Natural killer cell treated with Interleukin-12 subunit alpha and Interleukin-12 subunit beta and Interleukin-15 and Interleukin-18, amount 100 ng/mL, for 72 hours (primary cell): ENCODE data around the gene SIK2. TPM values are rescaled to one million over a fixed set of nuclear protein-coding genes. Genes with fewer than 3 reads are reported as not detected.

ENCODE experiments used
- ATAC-seq, 2 donors: fragments of 150-1000 bp; cut with Tn5 transposase in 1 of 2; sonication (Bioruptor Pico), chemical (Tn5 transposase) in 1 of 2; 2 replicates each; pipeline ENCODE4 v1.10.0; 2021
- DNase-seq: peaks from one replicate; pipeline ENCODE4 v3.0.0; 2022; ENCODE audit warnings: low spot score
- H3K27ac Mint-ChIP-seq, 2 donors: 1 replicate in 1 of 2; 2 replicates in 1 of 2; pipeline ENCODE4 v1.8.0; 2022; ENCODE audit warnings: mixed read lengths in 2 of 2, mild to moderate bottlenecking in 1 of 2, moderate library complexity in 1 of 2
- H3K27me3 Mint-ChIP-seq, 2 donors: 1 replicate in 1 of 2; 2 replicates in 1 of 2; pipeline ENCODE4 v1.8.0; 2022; ENCODE audit warnings: mixed read lengths in 2 of 2
- H3K36me3 Mint-ChIP-seq: one replicate; pipeline ENCODE4 v1.8.0; 2022; ENCODE audit warnings: mixed read lengths
- H3K4me1 Mint-ChIP-seq, 2 donors: 1 replicate in 1 of 2; 2 replicates in 1 of 2; pipeline ENCODE4 v1.8.0; 2022; ENCODE audit warnings: low read depth in 2 of 2, mixed read lengths in 2 of 2, mild to moderate bottlenecking in 1 of 2
- H3K4me3 Mint-ChIP-seq: one replicate; pipeline ENCODE4 v1.8.0; 2022; ENCODE audit warnings: mixed read lengths
- H3K9me3 Mint-ChIP-seq: 2 replicates; pipeline ENCODE4 v1.8.0; 2022; ENCODE audit warnings: mixed read lengths
- total RNA-seq, 2 donors: library from RNA; stranded (reverse); gene quantifications; one replicate each; pipeline ENCODE4 v1.2.3, GENCODE V29; 2022

Gene SIK2
- total RNA-seq, 2 donors from 2014 or later: 8.1 to 8.8 TPM

- no peak for DNase-seq
- no peaks in the 10 kb centered on the region for H3K9me3 Mint-ChIP-seq
- H3K4me3 Mint-ChIP-seq: no peak overlapping the region
- ATAC-seq: no peak
- peaks cover 6 to 13% of the 10 kb centered on the region in 2 donors for H3K4me1 Mint-ChIP-seq
- H3K27me3 Mint-ChIP-seq: no peaks in the 10 kb centered on the region
- H3K27ac Mint-ChIP-seq: no peak overlapping the region
- H3K36me3 Mint-ChIP-seq: peaks cover 15% of the 10 kb centered on the region
These were observed 61.6 kb downstream of the SIK2 start for GRCh38 chr11:111663820-111664219.

DNA sequence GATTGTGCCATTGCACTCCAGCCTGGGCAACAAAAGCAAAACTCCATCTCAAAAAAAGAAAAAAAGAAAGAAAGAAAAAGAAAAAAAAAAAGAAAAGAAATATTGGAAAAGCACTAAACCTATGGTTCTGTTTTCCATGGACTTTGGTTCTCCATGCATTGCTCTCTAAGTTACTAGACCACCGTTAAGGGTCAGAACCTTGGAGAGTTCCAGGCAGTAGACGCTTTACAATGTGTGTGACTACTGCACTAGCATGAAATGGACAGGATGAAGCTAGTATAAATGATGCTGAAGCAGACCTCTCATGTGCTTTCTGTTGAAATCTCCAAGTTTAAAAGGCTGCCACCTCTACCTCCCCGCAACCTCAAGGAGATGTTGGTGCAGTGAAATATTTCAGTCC, 63.5 kb downstream of the SIK2 start:
- ATAC-seq (no peak), DNase-seq (no peak)
- Mint-ChIP-seq H3K27ac (no peak overlapping the region), H3K9me3 (no peaks in the 10 kb centered on the region), H3K4me3 (no peak overlapping the region), H3K27me3 (no peaks in the 10 kb centered on the region), H3K36me3 (peaks cover 15% of the 10 kb centered on the region), H3K4me1 (peaks cover 6 to 13% of the 10 kb centered on the region in 2 donors)

DNA sequence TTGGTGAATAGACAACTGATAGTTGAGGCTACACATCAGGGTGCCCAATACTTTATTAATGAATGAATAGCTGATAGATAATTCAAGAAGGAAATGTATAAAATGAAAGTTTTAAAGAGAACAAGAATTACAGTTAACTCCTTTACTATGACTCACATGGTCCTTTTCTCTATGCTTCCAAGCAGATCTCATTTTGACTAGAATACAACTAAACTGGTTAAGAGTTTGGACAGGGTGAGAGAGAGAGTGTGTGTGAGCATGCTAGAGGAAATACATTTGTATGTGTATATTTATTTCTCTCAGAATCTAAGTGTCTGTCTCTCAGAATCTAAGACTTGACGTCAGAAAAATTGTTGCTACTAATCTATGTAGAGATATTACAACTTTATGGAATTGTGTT, 66.7 kb downstream of the SIK2 start:
- no peaks in the 10 kb centered on the region for H3K27me3 Mint-ChIP-seq
- no peak overlapping the region for H3K4me3 Mint-ChIP-seq
- H3K36me3 Mint-ChIP-seq: no peaks in the 10 kb centered on the region
- no peak overlapping the region for H3K27ac Mint-ChIP-seq
- no peak for ATAC-seq
- DNase-seq: no peak
- H3K9me3 Mint-ChIP-seq: no peaks in the 10 kb centered on the region
- peaks cover 0 to 13% of the 10 kb centered on the region in 2 donors for H3K4me1 Mint-ChIP-seq

- ATAC-seq (peak in 1 of 2 donors; percentile 43), DNase-seq (no peak)
- no peak overlapping the region for H3K4me3 Mint-ChIP-seq
- peaks cover 0 to 8% of the 10 kb centered on the region in 2 donors for H3K4me1 Mint-ChIP-seq
- no peaks in the 10 kb centered on the region for H3K9me3 Mint-ChIP-seq
- no peak overlapping the region for H3K27ac Mint-ChIP-seq
- H3K27me3 Mint-ChIP-seq: no peaks in the 10 kb centered on the region
- no peaks in the 10 kb centered on the region for H3K36me3 Mint-ChIP-seq
These were observed 69.1 kb downstream of the SIK2 start for GRCh38 chr11:111671383-111671782.

GRCh38 chr11:111672949-111673348, 70.7 kb downstream of the SIK2 start:
- H3K4me1 Mint-ChIP-seq: peaks cover 0 to 8% of the 10 kb centered on the region in 2 donors
- no peaks in the 10 kb centered on the region for H3K36me3 Mint-ChIP-seq
- no peaks in the 10 kb centered on the region for H3K27me3 Mint-ChIP-seq
- ATAC-seq: no peak
- H3K4me3 Mint-ChIP-seq: no peak overlapping the region
- no peak overlapping the region for H3K27ac Mint-ChIP-seq
- H3K9me3 Mint-ChIP-seq: no peaks in the 10 kb centered on the region
- DNase-seq: no peak

GRCh38 chr11:111674941-111675340, 72.7 kb downstream of the SIK2 start:
- Mint-ChIP-seq H3K4me3 (no peak overlapping the region), H3K27ac (no peak overlapping the region), H3K9me3 (no peaks in the 10 kb centered on the region), H3K27me3 (no peaks in the 10 kb centered on the region), H3K36me3 (no peaks in the 10 kb centered on the region), H3K4me1 (peaks cover 0 to 5% of the 10 kb centered on the region in 2 donors)
- ATAC-seq (no peak), DNase-seq (no peak)

DNA sequence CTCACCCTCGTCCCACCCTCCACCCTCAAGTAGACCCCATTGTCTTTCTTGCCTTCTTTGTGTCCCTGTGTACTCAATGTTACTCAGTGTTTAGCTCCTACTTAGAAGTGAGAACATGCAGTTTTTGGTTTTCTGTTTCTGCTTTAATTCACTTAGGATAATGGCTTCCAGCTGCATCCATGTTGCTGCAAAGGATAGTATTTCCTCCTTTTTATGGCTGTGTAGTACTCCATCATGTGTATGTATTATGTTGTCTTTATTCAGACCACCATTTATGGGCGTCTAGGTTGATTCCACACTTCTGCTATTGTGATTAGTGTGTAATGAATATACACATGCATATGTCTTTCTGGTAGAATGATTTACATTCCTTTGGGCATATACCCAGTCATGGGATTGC, 73.6 kb downstream of the SIK2 start:
- no peak overlapping the region for H3K4me3 Mint-ChIP-seq
- DNase-seq: no peak
- ATAC-seq: no peak
- H3K36me3 Mint-ChIP-seq: no peaks in the 10 kb centered on the region
- no peaks in the 10 kb centered on the region for H3K9me3 Mint-ChIP-seq
- no peak overlapping the region for H3K27ac Mint-ChIP-seq
- no peaks in the 10 kb centered on the region for H3K27me3 Mint-ChIP-seq
- H3K4me1 Mint-ChIP-seq: peaks cover 0 to 5% of the 10 kb centered on the region in 2 donors

DNA sequence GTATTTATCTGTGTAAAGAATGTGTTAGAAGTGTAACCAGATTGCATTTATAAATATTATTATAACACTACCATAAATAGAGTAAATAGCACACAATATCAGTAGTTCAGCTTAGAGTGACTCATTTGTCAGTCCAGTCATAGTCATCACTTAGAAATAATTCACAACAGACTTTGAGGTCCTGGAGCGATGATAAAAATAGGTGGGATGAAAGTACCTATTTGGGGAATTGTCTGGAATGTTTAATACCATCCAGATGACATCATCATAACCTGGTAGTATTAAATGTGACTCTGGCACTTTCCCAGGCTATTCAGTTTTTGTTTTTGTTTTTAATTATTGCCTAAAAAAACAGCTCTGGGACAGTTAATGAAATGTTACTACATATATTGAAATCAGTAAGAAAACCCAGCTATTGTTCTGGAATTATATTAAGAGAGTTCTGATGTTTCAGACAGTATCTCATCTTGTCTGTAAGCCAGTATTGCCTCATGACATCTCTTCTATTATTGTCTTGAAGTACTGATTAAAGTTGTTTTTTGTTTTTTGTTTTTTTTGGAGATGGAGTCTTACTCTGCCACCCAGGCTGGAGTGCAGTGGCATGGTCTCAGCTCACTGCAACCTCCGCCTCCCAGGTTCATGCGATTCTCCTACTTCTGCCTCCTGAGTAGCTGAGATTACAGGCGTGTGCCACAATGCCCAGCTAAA, 74.8 kb downstream of the SIK2 start:
- H3K4me1 Mint-ChIP-seq: no peaks in the 10 kb centered on the region
- DNase-seq (no peak), ATAC-seq (no peak)
- H3K4me3 Mint-ChIP-seq: no peak overlapping the region
- no peaks in the 10 kb centered on the region for H3K36me3 Mint-ChIP-seq
- no peaks in the 10 kb centered on the region for H3K27me3 Mint-ChIP-seq
- H3K9me3 Mint-ChIP-seq: no peaks in the 10 kb centered on the region
- no peak overlapping the region for H3K27ac Mint-ChIP-seq

- H3K36me3 Mint-ChIP-seq: no peaks in the 10 kb centered on the region
- no peaks in the 10 kb centered on the region for H3K9me3 Mint-ChIP-seq
- no peaks in the 10 kb centered on the region for H3K4me1 Mint-ChIP-seq
- no peaks in the 10 kb centered on the region for H3K27me3 Mint-ChIP-seq
- no peak for ATAC-seq
- DNase-seq: no peak
- no peak overlapping the region for H3K4me3 Mint-ChIP-seq
- no peak overlapping the region for H3K27ac Mint-ChIP-seq
These were observed 78.4 kb downstream of the SIK2 start for GRCh38 chr11:111680486-111681175.

- no peaks in the 10 kb centered on the region for H3K9me3 Mint-ChIP-seq
- H3K4me3 Mint-ChIP-seq: no peak overlapping the region
- DNase-seq: no peak
- no peak for ATAC-seq
- no peaks in the 10 kb centered on the region for H3K4me1 Mint-ChIP-seq
- no peaks in the 10 kb centered on the region for H3K27me3 Mint-ChIP-seq
- no peak overlapping the region for H3K27ac Mint-ChIP-seq
- peaks cover 7% of the 10 kb centered on the region for H3K36me3 Mint-ChIP-seq
These were observed 81.6 kb downstream of the SIK2 start for GRCh38 chr11:111683806-111684205.

DNA sequence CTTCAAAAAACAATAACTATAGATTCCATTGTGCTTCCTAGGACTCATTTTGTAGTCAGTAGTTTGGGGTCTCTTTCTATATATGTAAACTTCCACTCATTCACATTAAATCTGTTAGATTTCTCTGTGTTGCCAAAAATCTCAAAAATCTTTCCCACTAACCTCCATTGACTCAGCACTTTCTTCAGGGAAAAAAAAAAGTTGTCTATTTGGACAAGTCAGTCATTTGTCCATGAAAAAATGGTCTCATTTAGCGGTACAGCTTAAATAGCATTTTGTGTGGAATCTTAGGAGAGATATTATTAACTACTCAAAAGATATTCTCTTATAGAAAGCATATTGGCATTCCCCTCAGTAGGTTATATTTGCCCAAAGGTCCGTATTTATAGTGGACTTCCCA, 82.0 kb downstream of the SIK2 start:
- no peak overlapping the region for H3K27ac Mint-ChIP-seq
- no peak overlapping the region for H3K4me3 Mint-ChIP-seq
- no peaks in the 10 kb centered on the region for H3K9me3 Mint-ChIP-seq
- no peaks in the 10 kb centered on the region for H3K4me1 Mint-ChIP-seq
- no peak for ATAC-seq
- peaks cover 12% of the 10 kb centered on the region for H3K36me3 Mint-ChIP-seq
- no peak for DNase-seq
- no peaks in the 10 kb centered on the region for H3K27me3 Mint-ChIP-seq

- no peak overlapping the region for H3K27ac Mint-ChIP-seq
- no peaks in the 10 kb centered on the region for H3K9me3 Mint-ChIP-seq
- H3K27me3 Mint-ChIP-seq: no peaks in the 10 kb centered on the region
- peaks cover 14% of the 10 kb centered on the region for H3K36me3 Mint-ChIP-seq
- H3K4me3 Mint-ChIP-seq: no peak overlapping the region
- H3K4me1 Mint-ChIP-seq: no peaks in the 10 kb centered on the region
- ATAC-seq (no peak), DNase-seq (no peak)
These were observed 85.8 kb downstream of the SIK2 start for GRCh38 chr11:111688013-111688412.

GRCh38 chr11:111691176-111691575, 88.9 kb downstream of the SIK2 start:
- DNase-seq: no peak
- Mint-ChIP-seq H3K4me1 (peaks cover 0 to 2% of the 10 kb centered on the region in 2 donors), H3K36me3 (peaks cover 14% of the 10 kb centered on the region), H3K9me3 (no peaks in the 10 kb centered on the region), H3K27me3 (no peaks in the 10 kb centered on the region), H3K4me3 (no peak overlapping the region), H3K27ac (no peak overlapping the region)
- no peak for ATAC-seq

- Mint-ChIP-seq H3K27me3 (no peaks in the 10 kb centered on the region), H3K4me1 (peaks cover 0 to 2% of the 10 kb centered on the region in 2 donors), H3K4me3 (no peak overlapping the region), H3K36me3 (peaks cover 14% of the 10 kb centered on the region), H3K9me3 (no peaks in the 10 kb centered on the region), H3K27ac (no peak overlapping the region)
- no peak for DNase-seq
- no peak for ATAC-seq
These were observed 89.5 kb downstream of the SIK2 start for GRCh38 chr11:111691741-111692140.
